ENCODE measurements around the gene TCERG1L.

DNA sequence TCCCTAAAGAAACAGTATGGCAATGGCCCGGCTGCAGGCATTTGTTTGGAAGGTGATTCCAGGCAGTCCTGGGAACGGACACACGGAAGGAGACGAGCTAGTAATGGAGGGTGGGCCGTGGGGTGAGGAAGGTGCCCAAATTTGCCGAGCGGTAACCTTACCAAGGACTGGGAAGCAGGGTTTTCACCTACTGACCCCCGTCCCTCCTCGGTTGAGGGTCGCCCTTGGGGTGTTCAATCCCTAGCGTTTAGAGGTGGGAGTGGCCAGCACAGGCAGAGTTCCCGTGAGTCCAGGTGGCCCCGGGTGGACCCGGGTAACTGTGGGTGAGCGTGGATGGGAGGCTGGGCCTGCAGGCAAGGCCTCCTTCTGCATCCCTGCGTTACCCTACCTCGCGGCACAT is 198.8 kb downstream of the TCERG1L start:
- no peak for TF ChIP-seq EP300 (IDR thresholded peaks at IDR 0.05)
- TF ChIP-seq, protein P1, sequence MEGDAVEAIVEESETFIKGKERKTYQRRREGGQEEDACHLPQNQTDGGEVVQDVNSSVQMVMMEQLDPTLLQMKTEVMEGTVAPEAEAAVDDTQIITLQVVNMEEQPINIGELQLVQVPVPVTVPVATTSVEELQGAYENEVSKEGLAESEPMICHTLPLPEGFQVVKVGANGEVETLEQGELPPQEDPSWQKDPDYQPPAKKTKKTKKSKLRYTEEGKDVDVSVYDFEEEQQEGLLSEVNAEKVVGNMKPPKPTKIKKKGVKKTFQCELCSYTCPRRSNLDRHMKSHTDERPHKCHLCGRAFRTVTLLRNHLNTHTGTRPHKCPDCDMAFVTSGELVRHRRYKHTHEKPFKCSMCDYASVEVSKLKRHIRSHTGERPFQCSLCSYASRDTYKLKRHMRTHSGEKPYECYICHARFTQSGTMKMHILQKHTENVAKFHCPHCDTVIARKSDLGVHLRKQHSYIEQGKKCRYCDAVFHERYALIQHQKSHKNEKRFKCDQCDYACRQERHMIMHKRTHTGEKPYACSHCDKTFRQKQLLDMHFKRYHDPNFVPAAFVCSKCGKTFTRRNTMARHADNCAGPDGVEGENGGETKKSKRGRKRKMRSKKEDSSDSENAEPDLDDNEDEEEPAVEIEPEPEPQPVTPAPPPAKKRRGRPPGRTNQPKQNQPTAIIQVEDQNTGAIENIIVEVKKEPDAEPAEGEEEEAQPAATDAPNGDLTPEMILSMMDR (IDR thresholded peaks at IDR 0.05), result no peak

All from tibial nerve (tissue), 4 donors.